Activated CD4-positive, alpha-beta memory T cell treated with anti-CD3 and anti-CD28 coated beads for 36 hours (primary cell): Measurements from ENCODE around the gene CCDC59. TPM values are rescaled to one million over a fixed set of nuclear protein-coding genes. Genes with fewer than 3 reads are reported as not detected.

ENCODE experiments used
- total RNA-seq, 2 experiments: library from RNA; stranded (reverse); gene quantifications; one replicate each; pipeline ENCODE4 v1.2.3, GENCODE V29; 2021

CCDC59 gene
- total RNA-seq, 2 experiments from 2014 or later = 77.6 to 77.8 TPM

Other genes starting within 250 kb of the CCDC59 start
- gene METTL25, start 142 bp upstream of the CCDC59 start, total RNA-seq = 1 to 10 TPM; 5.2 to 6.2 TPM